GM19025 (cell line): ENCODE measurements around the gene PITX1.
"Not testable (repeated sequence)": the region's sequence is repeated elsewhere in the genome, so short reads cannot be mapped to it uniquely, and the experiment has no call there.

Experiments
- ATAC-seq: cut with Tn5 transposase; IDR thresholded peaks from one replicate; pipeline ENCODE4 v1.9.1; 2021; ENCODE audit warnings: mild to moderate bottlenecking, low read depth, moderate library complexity; ENCODE audit not compliant: unreplicated experiment

The PITX1 gene

GRCh38 chr5:135011355-135012032 is 22.5 kb downstream of the PITX1 start:
- no peak for ATAC-seq

GRCh38 chr5:135010502-135011354 is 23.3 kb downstream of the PITX1 start:
- ATAC-seq, result no peak

GRCh38 chr5:135009736-135010501 is 24.1 kb downstream of the PITX1 start:
- no peak for ATAC-seq

GRCh38 chr5:135008981-135009735 is 24.9 kb downstream of the PITX1 start:
- ATAC-seq, result no peak

DNA sequence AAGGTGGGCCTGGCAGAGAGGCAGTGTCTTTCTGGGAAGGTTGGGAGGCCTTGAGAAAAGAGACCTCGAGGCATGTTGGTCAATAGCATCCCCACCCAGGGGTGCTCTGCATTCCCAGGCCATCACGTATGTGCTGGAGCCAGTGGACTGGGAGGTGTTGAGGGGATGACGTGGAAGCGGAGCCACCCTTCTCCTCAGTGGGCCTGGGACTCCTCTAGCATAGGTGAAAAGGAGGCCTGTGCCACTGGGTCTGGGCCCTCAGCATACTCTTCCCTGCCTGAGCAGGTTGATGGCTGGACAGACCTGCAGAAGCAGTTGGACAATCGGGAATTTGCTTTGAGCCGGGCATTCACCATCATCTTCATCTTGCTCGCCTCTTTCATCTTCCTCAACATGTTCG is 25.5 kb downstream of the PITX1 start:
- ATAC-seq, result no peak

DNA sequence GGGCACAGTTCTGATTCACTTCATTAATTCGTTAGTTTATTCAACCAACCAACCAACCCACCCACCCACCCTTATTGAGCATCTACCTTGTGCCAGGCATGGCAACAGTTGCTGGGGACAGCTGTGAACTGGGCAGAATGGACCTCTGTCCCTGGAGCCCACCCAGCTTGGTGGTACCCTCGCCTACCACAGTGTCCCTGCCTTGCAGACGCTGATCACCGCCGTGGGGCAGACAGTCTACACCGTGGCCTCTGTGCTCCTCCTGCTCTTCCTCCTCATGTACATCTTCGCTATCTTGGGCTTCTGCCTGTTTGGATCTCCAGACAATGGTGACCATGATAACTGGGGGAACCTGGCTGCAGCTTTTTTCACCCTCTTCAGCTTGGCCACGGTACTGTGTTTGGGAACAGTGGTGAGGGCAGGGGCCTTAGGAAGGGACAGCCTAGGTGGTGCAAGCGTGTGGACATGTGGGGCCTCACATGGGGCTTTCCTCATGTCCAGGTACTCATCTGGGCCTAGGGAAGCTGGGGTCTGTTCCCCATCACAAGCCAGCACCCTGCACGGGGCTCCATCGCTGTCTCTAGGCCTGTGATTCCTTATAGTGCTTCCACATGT is 26.2 kb downstream of the PITX1 start:
- ATAC-seq, result no peak

- no peak for ATAC-seq
Observed at GRCh38 chr5:135007305-135007704, 26.7 kb downstream of the PITX1 start.

- ATAC-seq, result no peak
Observed at GRCh38 chr5:135005076-135005475, 29.0 kb downstream of the PITX1 start.

GRCh38 chr5:135004376-135004775 is 29.7 kb downstream of the PITX1 start:
- ATAC-seq, result no peak

GRCh38 chr5:134998068-134998467 is 36.0 kb downstream of the PITX1 start:
- not testable (repeated sequence) for ATAC-seq

DNA sequence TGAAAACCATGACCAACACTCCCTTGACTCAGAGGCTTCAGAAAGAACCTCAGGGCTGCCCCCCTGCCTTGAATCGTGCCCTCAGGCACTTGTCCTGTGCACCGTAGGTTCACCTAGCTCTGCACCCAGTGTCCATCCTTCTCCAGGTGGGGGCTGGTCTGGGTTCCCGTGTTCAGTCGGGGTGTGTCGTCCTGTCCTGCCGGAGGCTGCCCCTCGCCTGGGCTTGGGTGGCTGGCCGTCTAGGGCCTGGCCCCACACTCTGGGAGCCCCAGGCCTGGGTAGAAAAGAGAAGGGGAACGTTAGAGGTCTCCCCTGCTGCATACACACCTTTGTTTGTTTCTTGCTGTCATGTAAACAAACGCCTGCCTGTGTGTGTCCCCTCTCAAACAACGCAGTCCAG is 37.0 kb downstream of the PITX1 start:
- ATAC-seq, result no peak

DNA sequence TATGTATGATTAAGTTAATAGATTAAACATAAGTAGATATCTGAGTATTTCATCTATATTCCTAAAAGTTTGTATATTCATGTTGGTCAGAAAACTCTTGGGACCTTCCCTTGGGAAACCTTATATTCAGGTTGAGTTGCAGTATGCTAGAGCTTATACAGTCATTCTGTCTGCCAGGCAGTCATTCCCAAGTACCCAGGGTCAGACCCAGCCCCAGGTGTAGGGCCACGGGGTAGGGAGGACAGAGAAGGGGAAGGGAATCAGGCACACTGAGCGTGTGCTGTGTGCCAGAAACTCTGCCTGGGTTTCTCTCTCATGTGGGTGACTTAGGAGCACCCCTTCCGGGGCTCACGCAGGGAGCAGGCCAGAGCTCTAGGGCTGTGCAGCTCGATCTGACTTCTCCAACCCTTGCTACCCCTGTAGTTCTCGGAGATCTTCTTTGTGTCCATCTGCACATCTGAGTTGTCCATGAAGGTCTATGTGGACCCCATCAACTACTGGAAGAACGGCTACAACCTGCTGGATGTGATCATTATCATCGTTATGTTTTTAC is 38.1 kb downstream of the PITX1 start:
- ATAC-seq, result no peak

DNA sequence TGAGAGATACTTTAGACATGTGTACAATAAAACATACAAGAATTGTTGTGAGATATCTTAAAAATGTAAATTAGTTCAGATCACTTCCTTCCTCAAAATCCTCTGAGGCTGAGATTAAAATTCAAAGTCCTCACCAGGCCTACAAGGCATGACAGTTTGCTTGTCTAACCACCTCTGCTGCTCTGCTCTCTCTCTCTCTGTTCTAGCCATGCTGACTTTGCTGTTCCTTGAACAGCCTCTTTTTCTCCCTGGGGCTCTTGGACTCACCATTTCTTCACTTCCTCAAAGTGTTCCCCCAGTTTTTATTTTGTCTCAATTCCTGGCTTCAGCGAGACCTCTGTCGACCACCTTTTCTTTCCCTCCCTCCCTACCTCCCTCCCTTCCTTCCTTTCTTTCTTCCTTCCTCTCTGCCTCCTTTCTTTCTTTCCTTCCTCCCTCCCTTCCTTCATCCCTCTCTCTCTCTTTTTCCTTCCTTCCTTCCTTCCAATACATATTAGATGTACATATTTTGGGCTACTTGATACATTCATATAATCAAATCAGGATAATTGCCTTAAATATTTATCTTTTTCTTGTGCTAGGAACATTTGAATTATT is 39.4 kb downstream of the PITX1 start:
- no peak for ATAC-seq

- no peak for ATAC-seq
Observed at GRCh38 chr5:134993161-134993560, 40.9 kb downstream of the PITX1 start.

DNA sequence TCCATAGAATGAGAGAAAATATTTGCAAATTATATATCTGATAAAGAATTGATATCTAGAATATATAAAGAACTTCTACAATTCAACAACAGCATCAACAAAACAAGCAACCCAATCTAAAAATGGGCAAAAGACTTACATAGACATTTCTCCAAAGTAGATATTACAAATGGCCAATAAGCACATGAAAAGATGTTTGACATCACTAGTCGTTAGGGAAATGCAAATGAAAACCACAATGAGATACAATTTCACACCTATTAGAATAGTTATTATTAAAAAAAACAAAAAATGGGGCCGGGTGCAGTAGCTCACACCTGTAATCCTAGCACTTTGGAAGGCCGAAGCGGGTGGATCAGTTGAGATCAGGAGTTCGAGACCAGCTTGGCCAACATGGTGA is 41.9 kb downstream of the PITX1 start:
- no peak for ATAC-seq

GRCh38 chr5:134990183-134990582 is 43.8 kb downstream of the PITX1 start:
- not testable (repeated sequence) for ATAC-seq

DNA sequence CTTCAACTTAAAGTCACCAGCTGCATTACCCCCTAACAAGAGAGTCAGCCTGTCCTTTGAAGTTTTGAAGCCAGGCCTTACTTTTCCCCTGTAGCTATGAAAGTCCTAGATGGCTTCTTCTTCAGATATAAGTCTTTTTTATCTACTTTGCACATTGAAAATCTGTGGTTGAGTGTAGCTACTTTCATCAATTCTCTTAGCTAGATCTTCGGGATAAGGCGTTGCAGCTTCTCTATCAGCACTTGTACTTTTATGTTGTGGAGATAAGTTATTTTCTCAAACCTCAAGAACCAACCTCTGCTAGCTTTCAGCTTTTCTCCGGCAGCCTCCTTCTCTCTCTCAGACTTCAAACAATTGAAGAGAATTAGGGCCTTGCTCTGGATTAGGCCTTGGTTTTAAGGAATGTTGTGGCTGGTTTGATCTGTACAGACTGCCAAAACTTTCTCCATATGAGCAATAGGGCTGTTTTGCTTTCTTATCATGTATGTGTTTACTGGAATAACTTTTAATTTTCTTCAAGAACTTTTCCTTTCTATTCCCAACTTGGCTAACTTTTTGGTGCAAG is 44.7 kb downstream of the PITX1 start:
- ATAC-seq, result no peak

GRCh38 chr5:134982230-134982629 is 51.8 kb downstream of the PITX1 start:
- no peak for ATAC-seq

DNA sequence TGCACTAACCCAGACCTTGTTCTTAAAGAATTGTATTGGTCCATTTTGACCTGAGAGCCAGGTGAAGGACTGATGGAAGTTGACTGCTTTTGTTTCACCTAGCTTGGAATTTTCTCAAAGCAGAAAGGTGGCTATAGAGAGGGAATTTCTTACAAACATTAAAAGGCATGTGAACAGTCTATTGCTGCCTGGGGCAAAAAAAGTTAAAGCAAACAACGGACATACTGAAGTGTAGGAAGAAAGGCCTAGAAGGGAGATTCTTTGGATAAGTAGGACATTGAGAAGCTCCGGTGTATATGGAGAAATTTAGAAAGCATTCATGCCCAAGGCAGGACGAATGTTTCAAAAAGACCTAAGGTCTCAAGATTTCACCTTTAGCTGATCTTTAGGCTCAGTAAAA is 54.6 kb downstream of the PITX1 start:
- ATAC-seq, result no peak
